A549 (cell line): Measurements from ENCODE around the gene TMEM120A. TPM values are rescaled to one million over a fixed set of nuclear protein-coding genes. Genes with fewer than 3 reads are reported as not detected.

Experiments
- ATAC-seq, 2 experiments: fragments of 200-7000 bp in 1 of 2; fragments of >200 bp in 1 of 2; cut with Nextera tagmentation in 1 of 2; cut with Tn5 transposase in 1 of 2; 3 replicates each; pipeline versions ENCODE4 v1.8.0 to v1.9.1; 2018 to 2020; ENCODE audit warnings: mild to moderate bottlenecking in 1 of 2, moderate library complexity in 1 of 2
- CTCF ChIA-PET: fragments of 300-600 bp; sonication (Branson Sonifier 250); formaldehyde crosslinking; extraction: SDS; loops from one replicate; lab custom pipeline; 2021; ENCODE audit warnings: antibody characterized with exemption, inconsistent platforms; lab: Yijun Ruan, JAX
- POLR2A ChIA-PET: fragments of 350-600 bp; formaldehyde crosslinking; extraction: SDS; loops from one replicate; lab custom pipeline; 2021; ENCODE audit warnings: antibody characterized with exemption, inconsistent platforms; lab: Yijun Ruan, JAX
- DNase-seq, 2 experiments: peaks; one replicate each; pipeline versions ENCODE4 v3.0.0 to v3.0.0-alpha.2; 2011 to 2016; ENCODE audit warnings: low read depth in 1 of 2, low spot score in 1 of 2
- FAIRE-seq: peaks from 2 replicates; lab custom pipeline; 2011; peaks lifted over from hg19 to GRCh38; lab: Jason Lieb, UNC
- H3K27ac ChIP-seq, 2 experiments: fragments of >200 bp; sonication (Bioruptor Twin); formaldehyde crosslinking; 3 replicates each; pipeline ENCODE4 v1.5.1; 2016 to 2017
- H3K4me1 ChIP-seq: fragments of >200 bp; sonication (Bioruptor Twin); formaldehyde crosslinking; 3 replicates; pipeline ENCODE4 v1.6.1; 2016
- H3K4me2 ChIP-seq: fragments of >200 bp; sonication (Bioruptor Twin); formaldehyde crosslinking; 3 replicates; pipeline ENCODE4 v1.6.1; 2016
- H3K4me3 ChIP-seq: fragments of >200 bp; sonication (Bioruptor Twin); formaldehyde crosslinking; 3 replicates; pipeline ENCODE4 v1.5.1; 2016
- H3K9me3 ChIP-seq: fragments of >200 bp; sonication (Bioruptor Twin); formaldehyde crosslinking; 3 replicates; pipeline ENCODE4 v1.6.1; 2016
- CBX8 ChIP-seq: fragments of 200-600 bp; sonication (generic); IDR thresholded peaks from 2 replicates; pipeline ENCODE4 v1.6.1; 2016
- CHD2 ChIP-seq: fragments of 150-350 bp; IDR thresholded peaks from 2 replicates; pipeline ENCODE4 v1.6.1; 2014; ENCODE audit warnings: low read length; ENCODE audit not compliant: partially characterized antibody
- CHD4 ChIP-seq: fragments of 200-600 bp; sonication (generic); IDR thresholded peaks from 2 replicates; pipeline ENCODE4 v1.6.1; 2016; ENCODE audit warnings: antibody characterized with exemption, mild to moderate bottlenecking, borderline replicate concordance
- EHF ChIP-seq: fragments of 250-450 bp; sonication (Bioruptor Pico); IDR thresholded peaks from 2 replicates; pipeline ENCODE4 v1.5.0; 2020; ENCODE audit warnings: mild to moderate bottlenecking
- ELK1 ChIP-seq: fragments of 150-350 bp; IDR thresholded peaks from 2 replicates; pipeline ENCODE4 v1.6.1; 2014; ENCODE audit warnings: low read depth, mild to moderate bottlenecking, low read length
- FOSB ChIP-seq: fragments of 250-450 bp; sonication (Bioruptor Pico); IDR thresholded peaks from 2 replicates; pipeline ENCODE4 v1.5.0; 2020; ENCODE audit warnings: mild to moderate bottlenecking, moderate library complexity
- HEYL ChIP-seq: fragments of 250-450 bp; sonication (Bioruptor Pico); IDR thresholded peaks from 2 replicates; pipeline ENCODE4 v1.8.0; 2021; ENCODE audit warnings: mild to moderate bottlenecking, moderate library complexity
- JUNB ChIP-seq: fragments of >200 bp; sonication (Bioruptor Twin); formaldehyde crosslinking; IDR thresholded peaks from 2 replicates; pipeline ENCODE4 v1.6.1; 2016
- MAFK ChIP-seq: fragments of 450-650 bp; IDR thresholded peaks from 2 replicates; pipeline ENCODE4 v1.6.1; 2014; ENCODE audit not compliant: partially characterized antibody
- RCOR1 ChIP-seq: fragments of 150-350 bp; IDR thresholded peaks from 2 replicates; pipeline ENCODE4 v1.6.1; 2014; ENCODE audit warnings: antibody characterized with exemption, low read length, low read depth
- REST ChIP-seq: fragments of 200-600 bp; sonication (generic); IDR thresholded peaks from 2 replicates; pipeline ENCODE4 v1.6.1; 2016; ENCODE audit warnings: antibody characterized with exemption, mild to moderate bottlenecking, moderate library complexity
- RFX5 ChIP-seq: fragments of 450-650 bp; IDR thresholded peaks from 2 replicates; pipeline ENCODE4 v1.7.1; 2014; ENCODE audit warnings: antibody characterized with exemption, mild to moderate bottlenecking, moderate library complexity
- RNF2 ChIP-seq: fragments of 200-600 bp; sonication (generic); IDR thresholded peaks from 2 replicates; pipeline ENCODE4 v1.6.1; 2016; ENCODE audit warnings: low read depth, mild to moderate bottlenecking, antibody characterized with exemption, moderate library complexity, borderline replicate concordance
- SREBF2 ChIP-seq: fragments of 450-650 bp; IDR thresholded peaks from 2 replicates; pipeline ENCODE4 v1.6.1; 2014; ENCODE audit warnings: mild to moderate bottlenecking, moderate library complexity
- USF2 ChIP-seq: fragments of 450-650 bp; IDR thresholded peaks from 2 replicates; pipeline ENCODE4 v1.6.1; 2014; ENCODE audit warnings: antibody characterized with exemption
- ZSCAN20 ChIP-seq: fragments of 250-450 bp; sonication (Bioruptor Pico); IDR thresholded peaks from 2 replicates; pipeline ENCODE4 v1.8.0; 2022; ENCODE audit warnings: mild to moderate bottlenecking, moderate library complexity
- WGBS: methylation state at CpG from one replicate; pipeline ENCODE4 v1.1.6; 2017; ENCODE audit errors: missing lambda C conversion rate; 5-methylcytosine and 5-hydroxymethylcytosine counted together
- polyA plus RNA-seq, 4 experiments: library from polyadenylated mRNA; depleted of rRNA in 3 of 4; stranded (reverse); fragments of >200 nt; fragmentation: RNase III in 1 of 4; extraction: RNeasy Plus Mini Kit Qiagen cat#74134 plus additional on column Dnase treatment in 1 of 4; gene quantifications; 2 replicates in 3 of 4; 3 replicates in 1 of 4; pipeline ENCODE4 v1.2.3, GENCODE V29; 2011 to 2017
- TF ChIP-seq, protein P1 (sequence below): IDR thresholded peaks from 2 replicates; pipeline ENCODE4 v1.6.1; 2012; ENCODE audit warnings: low read depth, borderline replicate concordance
- TF ChIP-seq, protein P2 (sequence below): fragments of 250-450 bp; sonication (Bioruptor Pico); IDR thresholded peaks from 2 replicates; pipeline ENCODE4 v1.5.0; 2020; ENCODE audit warnings: low read depth, mild to moderate bottlenecking, moderate library complexity

The TMEM120A gene
- polyA plus RNA-seq, 2 of the 4 experiments (the other 2 are of a cell fraction), result 46.0 to 53.8 TPM

DNA sequence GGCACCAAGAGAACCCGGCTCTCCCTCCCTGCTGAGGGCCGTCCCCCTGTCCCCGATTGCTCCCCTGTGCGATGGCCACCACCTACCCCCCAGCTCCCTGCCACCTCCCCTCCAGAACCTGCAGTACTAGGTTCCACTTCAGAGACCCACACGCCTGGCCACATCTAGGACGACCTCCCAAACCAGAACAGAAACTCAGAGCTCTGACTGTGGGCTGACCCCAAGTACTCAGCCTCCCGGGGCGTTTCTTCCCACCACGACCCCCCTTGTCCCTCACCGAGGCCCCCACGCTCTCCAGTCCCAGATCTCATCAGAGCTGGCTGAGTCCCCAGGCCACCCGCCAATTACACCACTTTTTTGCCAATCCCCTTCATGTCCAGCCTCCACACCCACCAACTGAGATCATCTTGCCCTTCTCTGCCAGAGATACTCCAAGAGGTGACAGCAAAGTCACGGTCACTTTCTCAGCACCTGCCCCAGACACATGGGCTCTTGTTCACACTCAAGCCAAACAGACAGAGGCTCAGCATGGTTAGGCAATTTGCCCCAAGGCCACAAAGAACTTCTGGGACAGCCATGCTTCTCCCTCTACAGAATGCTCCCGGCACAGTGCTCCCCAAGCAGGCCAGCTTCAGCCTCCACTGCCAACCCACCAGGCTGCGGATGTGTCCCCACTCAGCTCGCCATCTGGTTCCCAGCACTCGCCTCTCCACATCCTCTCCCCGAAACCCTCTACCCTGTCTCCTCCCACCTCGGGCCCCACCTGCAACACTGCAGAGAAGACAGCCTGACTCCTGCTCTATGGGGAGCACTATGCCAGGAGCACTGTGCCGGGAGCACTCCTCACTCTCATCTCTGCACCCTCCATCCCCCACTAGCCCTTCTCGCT lies 4.7 kb downstream of the TMEM120A start:
- 77% methylated on average over 21 of the region's 21 CpGs for WGBS
- ATAC-seq (no peak), DNase-seq (no peak), FAIRE-seq (no peak)
- H3K27ac ChIP-seq, result peak overlapping the region; percentile 43 to 78; a peak in 3 of 6 replicates
- H3K4me3 ChIP-seq, result no peak overlapping the region
- peaks cover 35% of the 10 kb centered on the region for H3K4me1 ChIP-seq
- CTCF ChIA-PET, result interaction anchor here (0.6 to 1.9 kb wide), 3 partner anchors 30 to 437 kb away, joined by 3 to 7 read pairs (median 4); no protein-coding TSS in a partner anchor
- no peaks in the 10 kb centered on the region for H3K9me3 ChIP-seq
- peak overlapping the region; percentile 50; the same call in 2 of the 3 replicates for H3K4me2 ChIP-seq
- TF ChIP-seq FOSB (CRISPR knock-in tag), result no peak
- TF ChIP-seq CHD2, result no peak
- TF ChIP-seq ELK1, result no peak
- no peak for TF ChIP-seq ZSCAN20 (CRISPR knock-in tag)
- TF ChIP-seq CHD4, result no peak
- TF ChIP-seq CBX8, result no peak
- TF ChIP-seq, protein P1, sequence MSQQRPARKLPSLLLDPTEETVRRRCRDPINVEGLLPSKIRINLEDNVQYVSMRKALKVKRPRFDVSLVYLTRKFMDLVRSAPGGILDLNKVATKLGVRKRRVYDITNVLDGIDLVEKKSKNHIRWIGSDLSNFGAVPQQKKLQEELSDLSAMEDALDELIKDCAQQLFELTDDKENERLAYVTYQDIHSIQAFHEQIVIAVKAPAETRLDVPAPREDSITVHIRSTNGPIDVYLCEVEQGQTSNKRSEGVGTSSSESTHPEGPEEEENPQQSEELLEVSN, result no peak
- no peak for TF ChIP-seq RCOR1
- TF ChIP-seq RFX5, result no peak
- POLR2A ChIA-PET, result interaction anchor here (1.1 kb wide), 1 partner anchor 74 kb away, joined by 3 read pairs; no protein-coding TSS in a partner anchor

DNA sequence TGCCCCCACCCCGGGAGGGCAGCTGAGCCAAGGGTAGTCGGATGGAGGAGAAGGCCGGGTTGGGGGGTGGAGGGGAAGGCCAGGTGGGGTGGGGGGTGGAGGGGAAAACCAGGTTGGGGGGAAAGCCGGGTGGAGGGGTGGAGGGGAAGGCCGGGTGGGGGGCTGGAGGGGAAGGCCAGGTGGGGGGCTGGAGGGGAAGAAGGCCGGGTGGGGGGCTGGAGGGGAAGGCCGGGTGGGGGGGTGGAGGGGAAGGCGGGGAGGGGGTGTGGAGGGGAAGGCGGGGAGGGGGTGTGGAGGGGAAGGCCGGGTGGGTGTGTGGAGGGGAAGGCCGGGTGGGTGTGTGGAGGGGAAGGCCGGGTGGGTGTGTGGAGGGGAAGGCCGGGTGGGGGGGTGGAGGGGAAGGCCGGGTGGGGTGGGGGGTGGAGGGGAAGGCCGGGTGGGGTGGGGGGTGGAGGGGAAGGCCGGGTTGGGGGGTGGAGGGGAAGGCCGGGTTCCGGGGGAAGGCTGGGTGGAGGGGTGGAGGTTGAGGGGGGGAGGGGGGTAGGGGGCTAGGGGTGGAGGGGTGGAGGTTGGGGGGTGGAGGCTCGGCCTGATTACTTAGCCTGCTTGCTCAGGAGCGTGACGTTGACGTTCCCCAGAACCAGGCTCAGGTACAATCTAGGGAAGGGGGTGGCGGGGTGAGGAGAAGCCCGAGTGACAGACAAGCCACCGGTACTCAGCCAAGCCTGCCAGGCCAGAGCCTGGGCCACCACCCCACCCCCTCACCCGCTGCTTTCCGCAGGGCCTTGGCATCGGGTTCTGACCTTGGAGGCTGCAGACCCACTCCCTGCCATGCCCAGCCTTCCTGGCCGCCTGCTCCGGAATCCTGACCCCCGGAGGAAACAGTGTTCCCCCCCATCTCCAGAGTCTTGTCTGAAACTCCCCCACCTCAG lies 5.6 kb downstream of the TMEM120A start:
- Histone ChIP-seq H3K9me3 (no peaks in the 10 kb centered on the region), H3K4me1 (peaks cover 35% of the 10 kb centered on the region), H3K4me3 (no peak overlapping the region), H3K4me2 (peak overlapping the region; percentile 50; the same call in 2 of the 3 replicates), H3K27ac (peak overlapping the region; percentile 43 to 78; a peak in 3 of 6 replicates)
- ATAC-seq (no peak), FAIRE-seq (no peak), DNase-seq (no peak)
- 42% methylated on average over 12 of the region's 31 CpGs for WGBS
- TF ChIP-seq SREBF2 (no peak), REST (no peak), MAFK (no peak), CHD4 (no peak), HEYL (no peak), CBX8 (no peak), JUNB (no peak), EHF (CRISPR knock-in tag) (no peak), USF2 (no peak), RNF2 (no peak)
- TF ChIP-seq, protein P2, sequence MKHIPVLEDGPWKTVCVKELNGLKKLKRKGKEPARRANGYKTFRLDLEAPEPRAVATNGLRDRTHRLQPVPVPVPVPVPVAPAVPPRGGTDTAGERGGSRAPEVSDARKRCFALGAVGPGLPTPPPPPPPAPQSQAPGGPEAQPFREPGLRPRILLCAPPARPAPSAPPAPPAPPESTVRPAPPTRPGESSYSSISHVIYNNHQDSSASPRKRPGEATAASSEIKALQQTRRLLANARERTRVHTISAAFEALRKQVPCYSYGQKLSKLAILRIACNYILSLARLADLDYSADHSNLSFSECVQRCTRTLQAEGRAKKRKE (CRISPR knock-in tag), result no peak
- POLR2A ChIA-PET, result interaction anchor here (1.1 kb wide), 1 partner anchor 73 kb away, joined by 3 read pairs; no protein-coding TSS in a partner anchor
- CTCF ChIA-PET, result interaction anchor here (0.6 to 1.9 kb wide), 2 partner anchors 31 to 436 kb away, joined by 3 to 7 read pairs; no protein-coding TSS in a partner anchor
